ACHN (cell line): Measurements from ENCODE around the gene DDTL.
"Not testable (repeated sequence)": the region's sequence is repeated elsewhere in the genome, so short reads cannot be mapped to it uniquely, and the experiment has no call there.

ENCODE experiments used
- DNase-seq: peaks from one replicate; pipeline ENCODE4 v3.0.0-alpha.2; 2015
- in situ Hi-C: cut with HindIII; loops from 2 replicates; pipeline ENCODE4 v1.10.0; 2017; ENCODE audit warnings: low sequenced_read_pairs, low pct_ligation_motif_present, low pct_unique_long_range_greater_than_20kb

DDTL gene

DNA sequence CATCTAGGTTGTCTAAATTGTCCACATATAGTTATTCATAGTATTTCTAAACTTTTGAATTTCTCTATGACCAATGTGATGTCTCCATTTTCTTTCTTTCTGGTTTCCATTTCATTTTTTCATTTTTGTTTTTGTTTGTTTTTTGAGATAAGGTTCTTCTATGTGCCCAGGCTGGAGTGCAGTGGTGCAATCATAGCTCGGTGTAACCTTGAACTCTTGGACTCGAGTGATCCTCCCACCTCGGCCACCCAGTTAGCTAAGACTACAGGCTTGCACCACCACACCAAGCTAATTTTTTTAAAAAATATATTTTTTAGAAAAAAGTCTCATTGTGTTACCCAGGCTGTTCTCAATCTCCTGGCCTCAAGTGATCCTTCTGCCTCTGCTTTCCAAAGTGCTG, 30.4 kb downstream of the DDTL start:
- DNase-seq: no peak
- in situ Hi-C loops: no loop called here

DNA sequence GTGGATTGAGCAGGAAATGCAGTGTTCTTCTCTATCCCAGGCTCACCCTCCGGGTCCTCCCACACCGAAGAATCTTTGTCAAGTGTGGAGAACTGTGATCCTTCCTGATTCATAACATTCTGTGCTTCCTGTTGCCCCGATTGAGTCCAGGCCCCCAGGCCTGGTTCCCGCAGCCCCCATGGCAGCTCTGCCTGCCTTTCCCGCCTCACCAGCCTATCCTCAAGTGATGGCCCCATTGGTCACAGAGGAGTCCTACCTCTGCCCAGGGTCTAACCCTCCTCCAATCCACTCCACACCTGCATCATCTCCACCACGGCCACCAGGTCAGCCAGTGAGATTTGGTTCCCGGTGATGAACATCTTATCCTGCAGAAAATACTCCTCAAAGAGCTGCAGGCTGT, 33.1 kb downstream of the DDTL start:
- DNase-seq, in situ Hi-C loops: not testable (repeated sequence)

GRCh38 chr22:24001314-24001713, 34.6 kb downstream of the DDTL start:
- in situ Hi-C loops: no loop called here
- DNase-seq: no peak

DNA sequence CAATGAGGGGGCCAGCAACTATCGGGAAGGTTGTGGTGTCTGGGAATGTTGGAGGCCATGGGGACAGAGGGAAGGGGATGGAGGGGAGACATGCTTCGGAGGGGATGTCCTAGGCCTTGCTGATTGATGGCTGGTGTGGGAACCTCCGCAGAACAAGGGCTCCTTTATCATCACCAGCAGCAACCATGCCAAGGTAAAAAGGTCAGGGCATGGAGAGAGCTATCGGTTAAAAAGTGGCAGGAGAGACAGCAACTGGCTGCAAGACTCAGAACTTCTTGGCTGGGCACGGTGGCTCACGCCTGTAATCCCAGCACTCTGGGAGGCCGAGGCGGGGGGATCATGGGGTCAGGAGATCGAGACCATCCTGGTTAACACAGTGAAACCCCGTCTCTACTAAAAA, 35.6 kb downstream of the DDTL start:
- in situ Hi-C loops: no loop called here

DNA sequence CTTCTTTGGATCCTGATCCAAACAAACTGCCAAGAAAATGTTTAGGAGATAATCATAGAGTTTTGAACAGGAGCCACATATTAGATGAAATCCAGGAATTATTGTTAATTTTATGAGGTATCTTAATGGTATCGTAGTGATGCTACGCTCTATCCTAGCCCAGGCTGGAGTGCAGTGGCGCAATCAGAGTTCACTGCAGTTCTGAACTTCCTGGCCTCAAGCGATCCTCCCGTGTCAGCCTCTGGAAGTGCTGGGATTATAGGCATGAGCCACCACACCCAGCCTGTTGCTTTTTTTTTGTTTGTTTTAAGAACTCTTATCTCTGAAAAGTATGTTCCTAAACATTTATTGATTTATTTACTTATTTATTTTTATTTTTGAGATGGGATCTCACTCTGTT, 36.2 kb downstream of the DDTL start:
- DNase-seq: no peak
- in situ Hi-C loops: no loop called here

More for the DNA sequence above, 35.6 kb downstream of the DDTL start:
- DNase-seq: no peak

GRCh38 chr22:24003887-24004286, 37.2 kb downstream of the DDTL start:
- DNase-seq: no peak
- in situ Hi-C loops: no loop called here

- in situ Hi-C loops: no loop called here
- DNase-seq: no peak
These were observed 38.5 kb downstream of the DDTL start, which contains the start of gene GSTT4 for GRCh38 chr22:24005201-24005600. GSTT4 (minus strand) TSS chr22:24005453; CDS start chr22:24005356, 97 bp downstream.

DNA sequence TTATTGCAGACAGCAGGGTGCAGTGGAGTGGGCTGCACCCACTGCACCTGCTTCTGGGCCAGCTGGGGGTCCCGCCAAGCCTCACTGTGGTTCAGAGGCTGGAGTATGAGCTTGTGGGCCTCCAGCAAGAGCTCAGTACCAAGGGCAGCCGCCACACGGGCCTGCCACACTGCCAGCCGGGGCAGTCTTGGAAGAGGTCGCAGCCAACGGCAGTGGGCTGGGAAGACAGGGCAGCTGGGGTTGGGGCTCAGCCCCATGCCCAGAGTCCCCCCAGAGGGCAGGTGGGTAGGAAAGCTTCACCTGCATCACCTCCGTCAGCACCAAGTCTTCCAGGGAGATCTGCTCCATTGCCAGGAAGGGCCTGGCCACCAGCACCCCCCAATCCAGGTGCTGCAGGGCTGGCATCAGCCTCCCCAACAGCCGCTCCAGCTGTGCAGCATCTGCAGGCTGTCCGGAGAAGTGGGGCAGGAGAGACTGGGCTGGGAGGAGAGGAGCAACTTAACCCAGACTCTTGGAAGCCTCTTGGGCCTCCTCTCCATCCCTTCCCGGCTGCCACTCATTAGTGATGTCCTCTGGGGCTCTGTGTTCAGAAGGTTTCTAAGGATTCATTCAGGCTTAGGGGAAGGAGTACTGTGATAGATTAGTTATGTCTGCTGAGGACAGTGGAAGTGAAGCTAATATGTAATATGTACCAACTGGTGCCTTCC, 39.7 kb downstream of the DDTL start:
- DNase-seq: no peak
- in situ Hi-C loops: no loop called here

- DNase-seq: no peak
- in situ Hi-C loops: no loop called here
These were observed 40.2 kb downstream of the DDTL start for GRCh38 chr22:24006914-24007214.

GRCh38 chr22:24007253-24008021, 40.7 kb downstream of the DDTL start:
- in situ Hi-C loops: no loop called here

GRCh38 chr22:24008022-24008283, 41.3 kb downstream of the DDTL start:
- in situ Hi-C loops: no loop called here
- no peak for DNase-seq

More at GRCh38 chr22:24007253-24008021, 40.7 kb downstream of the DDTL start:
- no peak for DNase-seq

- DNase-seq: no peak
- in situ Hi-C loops: no loop called here
These were observed 41.9 kb downstream of the DDTL start for GRCh38 chr22:24008381-24009226.

- no peak for DNase-seq
- in situ Hi-C loops: no loop called here
These were observed 42.7 kb downstream of the DDTL start for GRCh38 chr22:24009227-24010017.

- no peak for DNase-seq
- in situ Hi-C loops: no loop called here
These were observed 43.3 kb downstream of the DDTL start for GRCh38 chr22:24010018-24010391.

DNA sequence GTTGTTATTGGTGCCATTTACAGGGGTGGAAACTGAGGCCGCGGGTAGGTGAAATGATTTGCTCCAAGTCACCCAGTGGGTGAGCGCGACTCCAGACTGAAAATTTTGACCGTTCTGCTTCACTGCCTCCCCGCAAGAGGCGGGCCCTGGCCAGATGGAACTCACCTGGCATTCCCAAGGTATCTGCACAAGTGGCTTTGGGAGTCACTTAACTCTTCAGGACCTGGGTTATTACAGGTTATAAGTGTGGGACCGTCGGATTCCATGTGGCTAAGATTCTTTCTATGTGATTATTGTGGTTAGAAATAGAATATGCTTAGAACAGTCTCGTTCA, 45.0 kb downstream of the DDTL start:
- in situ Hi-C loops: no loop called here
- DNase-seq: no peak

DNA sequence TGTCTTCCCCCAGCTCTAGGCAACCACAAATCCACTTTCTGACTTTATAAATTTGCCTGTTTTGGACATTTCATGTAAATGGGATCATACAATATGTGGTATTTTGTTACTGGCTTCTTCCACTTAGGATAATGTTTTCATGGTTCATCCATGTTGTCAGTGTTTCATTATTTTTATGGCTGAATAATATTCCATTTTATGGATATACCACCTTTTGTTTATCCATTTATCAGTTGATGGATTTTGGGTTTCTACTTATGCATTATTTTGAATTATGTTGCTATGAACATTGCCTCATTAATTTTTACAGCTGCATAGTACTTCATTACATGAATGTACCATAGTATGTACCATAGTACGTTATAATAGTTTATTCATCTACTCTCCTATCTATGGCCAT, 49.5 kb downstream of the DDTL start:
- no peak for DNase-seq
- in situ Hi-C loops: no loop called here

DNA sequence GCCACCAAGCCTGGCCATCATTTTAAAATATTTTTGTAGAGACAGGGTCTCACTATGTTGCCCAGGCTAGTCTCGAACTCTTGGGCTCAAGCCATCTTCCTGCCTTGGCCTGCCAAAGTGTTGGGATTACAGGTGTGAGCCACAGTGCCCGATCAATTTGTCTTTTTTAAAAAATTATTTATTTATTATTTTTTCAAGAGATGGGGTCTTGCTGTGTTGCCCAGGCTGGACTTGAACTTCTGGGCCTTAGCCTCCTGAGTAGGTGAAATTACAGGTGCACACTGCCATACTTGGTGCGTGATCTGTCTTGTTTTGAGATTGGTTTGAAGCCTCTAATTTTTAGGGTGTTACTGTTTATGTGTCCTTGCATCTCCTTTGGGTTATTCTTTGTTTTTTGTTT, 54.6 kb downstream of the DDTL start:
- in situ Hi-C loops: no loop called here

More for the DNA sequence above, 54.6 kb downstream of the DDTL start:
- DNase-seq: no peak
